Measurements from ENCODE around the gene PLCXD1.
"Not testable (repeated sequence)": the region's sequence is repeated elsewhere in the genome, so short reads cannot be mapped to it uniquely, and the experiment has no call there.

PLCXD1 gene

GRCh38 chrX:290476-291166 is 9.4 kb downstream of the PLCXD1 start:
- Histone ChIP-seq H3K4me1 (no peaks in the 10 kb centered on the region; the same call in 1 of the 2 replicates), H3K4me3 (no peak overlapping the region), H3K27me3 (no peaks in the 10 kb centered on the region), H3K27ac (no peak overlapping the region), H3K4me2 (no peak overlapping the region), H3K9ac (no peak overlapping the region), H4K20me1 (no peaks in the 10 kb centered on the region), H3K36me3 (peaks cover 94% of the 10 kb centered on the region), H3K9me3 (peaks cover 26% of the 10 kb centered on the region)
- TF ChIP-seq Cebpa-rat (IDR thresholded peaks at IDR 0.05): no peak

- Histone ChIP-seq H3K9ac (no peak overlapping the region), H4K20me1 (no peaks in the 10 kb centered on the region), H3K4me3 (no peak overlapping the region), H3K27ac (no peak overlapping the region), H3K4me1 (no peaks in the 10 kb centered on the region), H3K4me2 (no peak overlapping the region), H3K27me3 (no peaks in the 10 kb centered on the region), H3K36me3 (peaks cover 94% of the 10 kb centered on the region), H3K9me3 (peaks cover 26% of the 10 kb centered on the region)
- no peak for TF ChIP-seq Cebpa-rat (IDR thresholded peaks at IDR 0.05)
Observed at GRCh38 chrX:291411-291901, 10.3 kb downstream of the PLCXD1 start.

GRCh38 chrX:292900-293897 is 12.0 kb downstream of the PLCXD1 start:
- H3K9ac ChIP-seq: no peak overlapping the region
- H3K4me1 ChIP-seq: no peaks in the 10 kb centered on the region
- no peaks in the 10 kb centered on the region for H4K20me1 ChIP-seq
- TF ChIP-seq Cebpa-rat (IDR thresholded peaks at IDR 0.05): no peak
- H3K27me3 ChIP-seq: no peaks in the 10 kb centered on the region
- H3K4me3 ChIP-seq: no peak overlapping the region
- H3K27ac ChIP-seq: no peak overlapping the region
- peaks cover 86% of the 10 kb centered on the region for H3K36me3 ChIP-seq
- H3K9me3 ChIP-seq: peaks cover 26% of the 10 kb centered on the region
- no peak overlapping the region for H3K4me2 ChIP-seq

GRCh38 chrX:295136-295535 is 14.0 kb downstream of the PLCXD1 start:
- Histone ChIP-seq H3K36me3 (peaks cover 82% of the 10 kb centered on the region), H3K27ac (no peak overlapping the region), H3K27me3 (no peaks in the 10 kb centered on the region), H3K4me3 (no peak overlapping the region), H3K4me1 (no peaks in the 10 kb centered on the region), H3K9me3 (peaks cover 26% of the 10 kb centered on the region), H4K20me1 (no peaks in the 10 kb centered on the region), H3K9ac (no peak overlapping the region), H3K4me2 (no peak overlapping the region)
- no peak for TF ChIP-seq Cebpa-rat (IDR thresholded peaks at IDR 0.05)

GRCh38 chrX:298993-299392 is 17.8 kb downstream of the PLCXD1 start:
- Histone ChIP-seq H3K4me2 (no peak overlapping the region), H3K4me3 (no peak overlapping the region), H3K4me1 (no peaks in the 10 kb centered on the region), H4K20me1 (peaks cover 28% of the 10 kb centered on the region), H3K9ac (no peak overlapping the region), H3K27me3 (no peaks in the 10 kb centered on the region), H3K27ac (no peak overlapping the region), H3K36me3 (peaks cover 82% of the 10 kb centered on the region), H3K9me3 (no peaks in the 10 kb centered on the region; the same call in 1 of the 2 replicates)
- TF ChIP-seq Cebpa-rat (IDR thresholded peaks at IDR 0.05): no peak

- Histone ChIP-seq H3K4me3 (no peak overlapping the region), H4K20me1 (peaks cover 41% of the 10 kb centered on the region), H3K9ac (no peak overlapping the region), H3K36me3 (peaks cover 81% of the 10 kb centered on the region), H3K4me2 (no peak overlapping the region), H3K9me3 (no peaks in the 10 kb centered on the region; the same call in 1 of the 2 replicates), H3K27me3 (no peaks in the 10 kb centered on the region), H3K27ac (no peak overlapping the region), H3K4me1 (no peaks in the 10 kb centered on the region)
- TF ChIP-seq Cebpa-rat (IDR thresholded peaks at IDR 0.05): no peak
Observed at GRCh38 chrX:300334-300733, 19.2 kb downstream of the PLCXD1 start.

GRCh38 chrX:302975-303374 is 21.8 kb downstream of the PLCXD1 start:
- Histone ChIP-seq H3K27me3 (no peaks in the 10 kb centered on the region), H3K4me2 (no peak overlapping the region), H4K20me1 (peaks cover 66% of the 10 kb centered on the region), H3K36me3 (peaks cover 92% of the 10 kb centered on the region), H3K4me1 (no peaks in the 10 kb centered on the region), H3K9me3 (no peaks in the 10 kb centered on the region), H3K9ac (no peak overlapping the region), H3K27ac (no peak overlapping the region), H3K4me3 (no peak overlapping the region)
- TF ChIP-seq Cebpa-rat (IDR thresholded peaks at IDR 0.05): no peak

- not testable (repeated sequence) for H3K4me2 ChIP-seq, H3K9ac ChIP-seq, H3K27me3 ChIP-seq, H3K9me3 ChIP-seq, H3K4me3 ChIP-seq, H3K27ac ChIP-seq, H3K4me1 ChIP-seq
- H3K36me3 ChIP-seq: peaks cover 97% of the 10 kb centered on the region
- peaks cover 83% of the 10 kb centered on the region for H4K20me1 ChIP-seq
Observed at GRCh38 chrX:305781-306613, 24.8 kb downstream of the PLCXD1 start.

GRCh38 chrX:306614-307251 is 25.6 kb downstream of the PLCXD1 start:
- H3K27me3 ChIP-seq, H3K4me2 ChIP-seq, H3K27ac ChIP-seq, H3K4me1 ChIP-seq, H3K4me3 ChIP-seq, H3K9me3 ChIP-seq, H3K9ac ChIP-seq: not testable (repeated sequence)
- Histone ChIP-seq H3K36me3 (peaks cover 97% of the 10 kb centered on the region), H4K20me1 (peaks cover 83% of the 10 kb centered on the region)
